Dendritic cell treated with granulocyte-macrophage colony-stimulating factor and Interleukin-4, amounts not matched to agents 40 ng/mL and 50 ng/mL, for 4 days (primary cell): ENCODE data around the gene ZMYM4.
A peak's percentile ranks its signal among the peaks of the same experiment; 100 is the strongest.
"Not testable (repeated sequence)": the region's sequence is repeated elsewhere in the genome, so short reads cannot be mapped to it uniquely, and the experiment has no call there.

ENCODE experiments used
- H3K27ac Mint-ChIP-seq: one replicate; pipeline ENCODE4 v1.8.0; 2022; ENCODE audit warnings: mild to moderate bottlenecking, mixed read lengths
- H3K27me3 Mint-ChIP-seq: one replicate; pipeline ENCODE4 v1.8.0; 2022; ENCODE audit warnings: mild to moderate bottlenecking, mixed read lengths
- H3K36me3 Mint-ChIP-seq: one replicate; pipeline ENCODE4 v1.8.0; 2022; ENCODE audit warnings: low read depth, mixed read lengths
- H3K4me1 Mint-ChIP-seq: one replicate; pipeline ENCODE4 v1.8.0; 2022; ENCODE audit warnings: low read depth, mixed read lengths
- H3K4me3 Mint-ChIP-seq: one replicate; pipeline ENCODE4 v1.8.0; 2022; ENCODE audit warnings: mild to moderate bottlenecking, moderate library complexity, mixed read lengths
- H3K9me3 Mint-ChIP-seq: one replicate; pipeline ENCODE4 v1.8.0; 2022; ENCODE audit warnings: mixed read lengths
- intact Hi-C: fragments of 100-400 bp; cut with micrococcal nuclease; formaldehyde crosslinking; loops from one replicate; pipeline ENCODE4 v1.15.0; 2022

Gene ZMYM4

DNA sequence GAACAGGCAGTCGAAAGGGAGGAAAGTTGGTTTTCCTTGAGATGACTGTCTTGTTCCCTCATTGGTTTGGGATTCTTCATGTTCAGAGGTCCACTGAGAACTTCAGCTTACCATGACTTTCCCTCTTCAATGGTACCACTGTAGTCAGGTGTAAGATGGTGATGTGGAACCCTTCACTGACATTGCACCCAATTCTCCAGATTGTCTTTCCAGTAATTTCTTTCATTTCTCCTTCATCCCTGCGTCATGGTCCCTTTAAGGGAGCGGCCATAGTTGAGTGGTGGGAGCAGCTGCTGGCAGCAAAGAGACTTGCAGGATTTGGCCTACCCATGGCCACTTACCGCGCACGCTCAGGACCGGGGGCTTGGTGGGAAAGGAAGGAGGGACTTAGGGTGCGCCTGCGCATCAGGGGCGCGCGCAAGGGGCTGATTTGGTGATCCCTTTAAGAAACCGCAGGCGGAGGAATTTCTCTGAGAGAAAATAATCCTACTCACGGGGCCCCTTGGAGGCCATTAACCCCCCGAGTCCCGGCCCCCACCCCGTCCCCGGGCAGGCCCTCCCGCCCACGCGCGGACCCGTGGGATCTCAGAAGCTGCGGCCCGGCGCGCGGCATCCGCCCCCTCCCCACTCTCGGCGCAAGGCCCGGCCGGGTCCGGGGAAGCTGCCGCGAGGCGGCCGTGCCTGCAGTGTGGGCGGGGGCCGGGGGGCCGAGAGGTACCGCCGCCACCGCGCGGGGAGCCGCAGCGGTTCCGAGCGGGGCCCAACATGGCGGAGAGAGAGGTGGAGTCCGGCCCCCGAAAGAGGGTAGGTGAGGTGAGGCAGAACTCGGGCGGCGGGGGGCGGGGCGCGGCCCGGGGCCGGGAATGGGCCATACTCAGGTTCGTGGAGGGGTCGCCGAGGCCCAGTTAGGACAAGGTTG lies at the start of gene ZMYM4:
ZMYM4 (plus strand) TSS at position 428 of the 919 bp plus-strand sequence; CDS start at position 766, 338 bp downstream.
- peaks cover 15% of the 10 kb centered on the region for H3K36me3 Mint-ChIP-seq
- peak within 1 kb of the TSS; percentile 65 for H3K27ac Mint-ChIP-seq
- H3K9me3 Mint-ChIP-seq, result no peaks in the 10 kb centered on the region
- H3K4me3 Mint-ChIP-seq, result peak within 1 kb of the TSS; percentile 80
- no peaks in the 10 kb centered on the region for H3K27me3 Mint-ChIP-seq
- intact Hi-C loops, result loop anchor here (2.0 kb wide), 1 partner anchor 76 kb away; the partner anchor contains the start of gene SFPQ
- H3K4me1 Mint-ChIP-seq, result peaks cover 37% of the 10 kb centered on the region

DNA sequence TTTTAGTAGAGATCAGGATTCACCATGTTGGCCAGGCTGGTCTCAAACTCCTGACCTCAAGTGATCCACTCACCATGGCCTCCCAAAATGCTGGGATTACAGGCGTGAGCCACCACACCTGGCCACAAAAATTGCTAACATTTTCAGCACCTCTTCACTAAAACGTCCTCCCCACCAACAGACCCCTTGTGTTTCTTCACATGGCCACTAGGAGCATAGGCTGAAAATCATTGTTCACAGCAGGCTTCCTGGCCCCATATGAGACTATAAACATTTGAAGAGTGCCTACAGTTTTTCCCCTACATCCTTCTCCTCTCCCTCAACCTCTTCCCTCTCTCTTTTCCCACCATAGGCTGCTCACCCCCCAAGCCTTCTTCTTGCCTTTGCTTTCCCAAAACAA lies 47.5 kb upstream of the ZMYM4 start:
- H3K36me3 Mint-ChIP-seq, result no peaks in the 10 kb centered on the region
- no peak overlapping the region for H3K27ac Mint-ChIP-seq
- H3K4me3 Mint-ChIP-seq, result no peak overlapping the region
- intact Hi-C loops, result no loop called here
- H3K4me1 Mint-ChIP-seq, result no peaks in the 10 kb centered on the region
- H3K9me3 Mint-ChIP-seq, result no peaks in the 10 kb centered on the region
- no peaks in the 10 kb centered on the region for H3K27me3 Mint-ChIP-seq

DNA sequence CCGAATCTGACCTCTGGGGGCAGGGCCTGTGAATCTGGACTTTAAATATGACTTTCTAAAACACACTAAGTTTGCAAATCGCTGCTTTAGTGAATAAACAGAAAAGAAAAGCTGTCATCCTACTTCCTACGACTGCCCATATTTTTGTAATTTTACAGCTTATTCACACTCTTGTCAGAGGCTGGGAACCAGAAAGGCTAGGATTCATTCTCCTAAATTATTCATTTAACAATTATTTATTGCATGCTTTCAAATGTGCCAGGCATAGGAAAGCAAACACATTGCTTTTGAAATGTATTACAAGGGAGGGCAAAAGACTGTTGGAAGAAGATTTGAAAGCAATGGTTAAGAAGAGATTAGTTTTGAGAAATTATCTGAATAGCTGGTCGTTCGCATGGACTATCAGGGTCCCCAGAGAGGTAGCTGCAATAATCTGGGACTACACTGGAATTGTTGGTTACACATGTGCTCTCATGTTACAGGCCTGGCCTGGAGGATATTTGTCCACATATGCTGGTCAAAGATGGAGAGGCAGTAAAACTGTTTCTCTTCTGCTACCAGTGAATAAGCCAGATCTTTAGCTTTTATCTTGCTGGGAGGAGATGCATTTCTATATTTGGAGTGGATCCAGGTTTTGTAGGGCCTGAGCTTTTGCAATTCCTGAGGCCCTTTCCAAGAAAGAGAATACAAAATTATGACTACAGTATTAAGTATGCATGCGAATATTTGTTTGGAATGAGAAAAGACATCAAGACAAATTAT lies 46.0 kb upstream of the ZMYM4 start:
- H3K27ac Mint-ChIP-seq, result no peak overlapping the region
- no peak overlapping the region for H3K4me3 Mint-ChIP-seq
- intact Hi-C loops, result no loop called here
- H3K36me3 Mint-ChIP-seq, result no peaks in the 10 kb centered on the region
- H3K4me1 Mint-ChIP-seq, result no peaks in the 10 kb centered on the region
- H3K9me3 Mint-ChIP-seq, result no peaks in the 10 kb centered on the region
- H3K27me3 Mint-ChIP-seq, result no peaks in the 10 kb centered on the region

DNA sequence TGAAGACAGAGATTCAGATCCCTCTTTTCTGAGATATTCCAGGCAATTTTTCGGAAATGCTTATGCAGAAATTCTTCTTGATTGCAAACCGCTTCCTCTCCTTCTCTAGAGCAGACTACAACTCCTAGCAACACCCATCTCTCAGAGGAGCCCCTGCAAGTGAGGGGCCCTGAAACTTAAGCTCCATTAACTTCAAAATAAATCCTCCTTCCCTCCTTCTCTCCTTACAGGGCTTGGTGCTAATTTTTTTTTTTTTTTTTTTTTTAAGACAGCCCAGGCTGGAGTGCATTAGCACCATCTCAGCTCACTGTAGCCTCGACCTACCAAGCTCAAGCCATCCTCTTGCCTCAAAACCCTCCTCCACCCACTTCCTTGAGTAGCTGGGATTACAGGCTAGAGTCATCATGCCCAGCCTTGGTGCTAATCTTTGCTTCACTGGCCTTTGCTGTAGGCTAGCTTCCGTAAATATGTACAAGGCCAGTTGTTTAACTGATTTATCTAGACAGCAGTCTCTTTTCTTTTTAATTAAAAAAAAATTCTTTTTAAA lies 45.4 kb upstream of the ZMYM4 start:
- H3K27me3 Mint-ChIP-seq, result no peaks in the 10 kb centered on the region
- no peaks in the 10 kb centered on the region for H3K4me1 Mint-ChIP-seq
- H3K4me3 Mint-ChIP-seq, result no peak overlapping the region
- no peak overlapping the region for H3K27ac Mint-ChIP-seq
- H3K36me3 Mint-ChIP-seq, result no peaks in the 10 kb centered on the region
- intact Hi-C loops, result no loop called here
- H3K9me3 Mint-ChIP-seq, result no peaks in the 10 kb centered on the region

DNA sequence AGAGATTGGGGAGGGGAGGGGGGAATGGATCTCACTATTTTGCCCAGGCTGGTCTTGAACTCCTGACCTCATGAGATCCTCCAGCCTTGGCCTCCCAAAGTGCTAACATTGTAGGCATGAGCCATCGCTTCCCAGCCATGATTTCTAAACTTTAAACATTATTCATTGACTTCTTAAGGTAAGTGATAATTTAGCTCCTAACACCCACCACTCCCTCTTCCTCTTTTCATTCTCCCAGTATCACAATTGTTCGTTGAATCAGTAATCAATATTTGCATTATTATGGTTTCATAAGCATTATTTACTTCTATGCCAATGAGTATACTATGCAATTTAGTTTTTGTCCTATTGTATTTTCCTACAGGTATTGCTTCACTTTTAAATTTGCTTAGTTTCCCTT lies 42.0 kb upstream of the ZMYM4 start:
- no peak overlapping the region for H3K4me3 Mint-ChIP-seq
- no peaks in the 10 kb centered on the region for H3K27me3 Mint-ChIP-seq
- no peaks in the 10 kb centered on the region for H3K9me3 Mint-ChIP-seq
- intact Hi-C loops, result no loop called here
- H3K4me1 Mint-ChIP-seq, result no peaks in the 10 kb centered on the region
- no peaks in the 10 kb centered on the region for H3K36me3 Mint-ChIP-seq
- no peak overlapping the region for H3K27ac Mint-ChIP-seq

DNA sequence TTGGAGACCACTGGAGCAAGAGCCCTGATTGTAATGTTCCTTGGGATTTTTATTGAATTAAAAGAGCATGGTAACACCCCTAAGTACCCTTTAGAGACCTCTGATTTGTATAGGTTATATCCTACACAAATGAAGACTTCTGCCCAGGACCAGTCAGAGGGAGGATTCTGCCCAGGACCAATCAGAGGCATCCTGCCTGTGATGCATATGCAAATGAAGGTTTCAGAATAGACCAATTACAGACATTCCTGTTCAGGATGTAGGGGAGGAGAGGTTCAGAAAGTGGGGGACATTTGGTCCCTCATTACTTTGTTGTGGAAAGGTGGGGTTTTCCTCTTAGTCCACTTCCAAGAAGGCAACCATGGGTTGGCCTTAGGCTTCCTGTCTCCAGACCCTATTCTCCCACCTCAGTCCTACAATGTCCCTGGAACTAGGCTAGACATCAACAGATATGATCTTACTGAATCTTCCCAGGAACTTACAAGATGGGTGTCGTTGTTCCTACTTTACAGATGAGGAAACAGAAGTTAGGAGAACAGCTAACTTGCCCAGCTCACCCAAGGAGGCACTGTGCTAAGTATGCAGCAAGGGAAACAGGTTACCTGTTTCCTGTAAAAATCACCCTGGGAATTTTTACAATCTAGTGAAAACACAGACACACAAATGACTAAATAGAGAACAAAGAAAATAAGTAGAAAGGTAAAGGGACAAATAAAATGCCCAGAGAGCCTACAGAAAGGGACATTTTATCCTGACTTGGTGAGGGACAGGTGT lies 38.7 kb upstream of the ZMYM4 start:
- H3K4me3 Mint-ChIP-seq, result no peak overlapping the region
- no peaks in the 10 kb centered on the region for H3K36me3 Mint-ChIP-seq
- H3K9me3 Mint-ChIP-seq, result no peaks in the 10 kb centered on the region
- intact Hi-C loops, result no loop called here
- no peaks in the 10 kb centered on the region for H3K27me3 Mint-ChIP-seq
- no peak overlapping the region for H3K27ac Mint-ChIP-seq
- H3K4me1 Mint-ChIP-seq, result no peaks in the 10 kb centered on the region

DNA sequence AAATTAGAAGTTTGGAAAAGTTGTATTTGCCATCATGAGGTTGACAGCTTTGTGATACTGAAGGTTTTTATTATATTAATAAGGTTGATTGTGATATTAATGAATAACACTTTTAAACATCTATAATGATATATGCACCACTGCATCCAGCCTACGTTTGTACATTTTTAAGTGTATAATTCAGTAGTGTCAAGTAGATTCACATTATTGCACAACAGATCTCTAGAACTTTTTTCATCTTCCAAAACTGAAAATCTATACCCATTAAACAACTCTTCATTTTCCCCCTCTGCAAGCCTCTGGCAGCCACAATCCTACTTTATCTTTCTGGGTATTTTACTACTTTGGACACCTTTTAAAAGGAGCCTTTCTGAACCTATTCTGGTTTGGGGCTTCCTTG lies 37.2 kb upstream of the ZMYM4 start:
- Mint-ChIP-seq H3K9me3 (no peaks in the 10 kb centered on the region), H3K4me1 (no peaks in the 10 kb centered on the region), H3K27ac (no peak overlapping the region), H3K36me3 (no peaks in the 10 kb centered on the region), H3K27me3 (no peaks in the 10 kb centered on the region), H3K4me3 (no peak overlapping the region)
- intact Hi-C loops, result no loop called here

DNA sequence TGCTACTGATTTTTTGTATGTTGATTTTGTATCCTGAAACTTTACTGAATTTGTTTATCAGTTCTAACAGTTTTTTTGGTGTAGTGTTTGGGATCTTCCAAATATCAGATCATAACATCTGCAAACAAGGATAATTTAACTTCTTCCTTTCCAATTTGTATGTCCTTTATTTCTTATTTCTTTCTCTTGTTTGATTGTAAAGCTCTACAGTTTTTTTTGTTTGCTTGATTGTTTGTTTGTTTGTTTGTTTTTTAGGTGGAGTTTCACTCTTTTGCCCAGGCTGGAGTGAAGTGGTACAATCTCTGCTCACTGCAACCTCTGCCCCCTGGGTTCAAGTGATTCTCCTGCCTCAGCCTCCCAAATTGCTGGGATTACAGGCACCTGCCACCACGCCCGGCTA lies 31.7 kb upstream of the ZMYM4 start:
- H3K27me3 Mint-ChIP-seq, H3K27ac Mint-ChIP-seq: not testable (repeated sequence)

DNA sequence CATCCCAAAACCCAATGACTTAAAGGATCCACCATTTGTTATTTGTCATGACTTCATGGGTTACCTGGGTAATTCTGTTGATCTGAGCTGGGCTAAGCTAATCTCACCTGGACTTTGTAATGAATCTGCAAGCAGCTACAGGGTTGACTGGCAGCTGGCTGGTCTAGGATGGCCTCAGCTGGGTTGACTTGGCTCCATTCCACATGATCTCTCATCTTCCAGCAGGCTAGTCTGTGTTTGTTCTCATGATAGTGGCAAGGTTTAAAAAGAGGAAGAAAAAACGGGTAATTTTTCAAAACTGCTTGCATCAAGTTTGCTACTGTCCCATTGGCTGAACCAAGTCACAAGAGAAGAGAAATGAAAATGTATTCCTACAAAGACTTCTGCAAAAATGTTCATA lies 24.8 kb upstream of the ZMYM4 start:
- no peaks in the 10 kb centered on the region for H3K27me3 Mint-ChIP-seq
- H3K36me3 Mint-ChIP-seq, result no peaks in the 10 kb centered on the region
- no peaks in the 10 kb centered on the region for H3K9me3 Mint-ChIP-seq
- intact Hi-C loops, result no loop called here
- H3K4me3 Mint-ChIP-seq, result no peak overlapping the region
- peaks cover 14% of the 10 kb centered on the region for H3K4me1 Mint-ChIP-seq
- peak overlapping the region; percentile 69 for H3K27ac Mint-ChIP-seq

More for the DNA sequence above, 31.7 kb upstream of the ZMYM4 start:
- H3K36me3 Mint-ChIP-seq, H3K9me3 Mint-ChIP-seq, H3K4me3 Mint-ChIP-seq, H3K4me1 Mint-ChIP-seq, intact Hi-C loops: not testable (repeated sequence)

DNA sequence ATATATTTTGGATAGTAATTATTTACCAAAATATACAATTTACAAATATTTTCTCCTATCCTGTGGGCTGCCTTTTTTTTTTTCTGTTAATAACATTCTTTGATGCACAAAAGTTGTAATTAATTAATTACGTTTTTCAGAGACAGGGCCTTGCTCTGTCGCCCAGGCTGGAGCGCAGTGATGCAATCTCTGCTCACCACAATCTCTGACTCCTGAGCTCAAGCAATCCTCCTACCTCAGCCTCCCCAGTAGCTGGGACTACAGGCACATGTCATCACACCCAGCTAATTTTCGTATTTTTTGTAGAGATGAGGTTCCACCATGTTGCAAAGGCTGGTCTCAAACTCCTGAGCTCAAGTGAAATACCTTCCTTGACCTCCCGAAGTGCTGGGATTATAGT lies 21.3 kb upstream of the ZMYM4 start:
- intact Hi-C loops, result no loop called here
- Mint-ChIP-seq H3K4me3 (no peak overlapping the region), H3K36me3 (no peaks in the 10 kb centered on the region), H3K27ac (no peak overlapping the region), H3K9me3 (no peaks in the 10 kb centered on the region), H3K27me3 (no peaks in the 10 kb centered on the region), H3K4me1 (peaks cover 14% of the 10 kb centered on the region)

DNA sequence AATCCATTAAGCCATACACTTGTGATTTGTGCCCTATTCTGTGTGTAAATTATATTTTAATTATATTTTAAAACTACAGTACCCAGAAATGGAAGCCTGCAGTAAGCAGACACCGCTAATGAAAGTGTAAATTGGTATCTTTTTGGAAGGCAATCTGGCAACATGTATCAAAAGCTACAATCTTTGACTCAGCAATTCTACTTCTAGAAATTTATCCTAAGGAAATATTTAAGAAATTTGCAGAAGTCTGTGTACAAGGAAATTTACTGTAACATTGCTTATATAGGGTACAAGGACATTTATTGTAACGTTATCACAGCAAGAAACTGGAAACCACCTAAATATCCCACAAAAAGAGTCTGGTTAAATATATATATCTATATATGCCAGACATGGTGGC lies 14.6 kb upstream of the ZMYM4 start:
- no peak overlapping the region for H3K27ac Mint-ChIP-seq
- H3K36me3 Mint-ChIP-seq, result no peaks in the 10 kb centered on the region
- intact Hi-C loops, result no loop called here
- no peaks in the 10 kb centered on the region for H3K27me3 Mint-ChIP-seq
- no peaks in the 10 kb centered on the region for H3K9me3 Mint-ChIP-seq
- no peak overlapping the region for H3K4me3 Mint-ChIP-seq
- H3K4me1 Mint-ChIP-seq, result no peaks in the 10 kb centered on the region

DNA sequence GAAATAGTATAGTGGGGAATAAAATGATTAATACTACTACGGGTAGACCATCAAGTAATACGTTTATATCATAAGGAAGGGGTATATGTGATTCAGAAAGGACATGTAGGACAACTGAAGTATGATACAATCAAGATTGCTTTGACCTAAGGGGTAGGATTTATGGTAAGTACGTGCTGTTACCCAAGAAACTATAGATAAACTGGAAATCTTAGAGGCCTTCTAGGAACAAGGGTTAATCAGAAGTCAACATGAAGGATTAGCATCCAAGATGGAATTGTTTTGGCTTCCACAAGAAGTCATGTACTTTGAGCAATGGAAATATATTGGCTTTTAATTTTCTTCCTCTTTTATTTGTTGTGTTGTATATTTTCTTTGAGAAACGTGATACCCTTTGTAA lies 13.2 kb upstream of the ZMYM4 start:
- intact Hi-C loops, result no loop called here
- Mint-ChIP-seq H3K27me3 (no peaks in the 10 kb centered on the region), H3K4me3 (no peak overlapping the region), H3K9me3 (no peaks in the 10 kb centered on the region), H3K27ac (no peak overlapping the region), H3K4me1 (no peaks in the 10 kb centered on the region), H3K36me3 (no peaks in the 10 kb centered on the region)

DNA sequence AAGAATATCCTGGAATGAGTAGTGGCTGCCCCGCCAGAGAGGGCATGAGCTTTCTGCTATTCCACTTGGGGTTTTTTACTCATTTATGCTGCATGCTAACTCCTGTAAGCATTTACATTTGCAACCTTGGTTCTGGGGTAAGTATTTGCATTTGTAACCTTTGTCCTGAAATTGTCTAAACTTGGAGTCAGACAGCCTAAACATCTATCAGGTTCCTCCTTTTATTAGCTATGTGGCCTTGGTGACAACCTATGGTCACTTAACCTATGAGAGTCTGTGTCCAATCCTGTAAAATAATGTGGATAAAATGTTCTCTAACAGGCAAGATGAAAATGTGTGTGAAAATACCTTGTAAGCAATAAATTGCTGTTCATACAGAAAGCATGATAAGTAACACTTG lies 8.9 kb upstream of the ZMYM4 start:
- Mint-ChIP-seq H3K9me3 (no peaks in the 10 kb centered on the region), H3K4me3 (no peak overlapping the region), H3K4me1 (peaks cover 9% of the 10 kb centered on the region), H3K36me3 (no peaks in the 10 kb centered on the region), H3K27ac (no peak overlapping the region), H3K27me3 (no peaks in the 10 kb centered on the region)
- intact Hi-C loops, result no loop called here
